Esophagus muscularis mucosa (tissue), 4 donors: ENCODE measurements around the gene ULBP1. TPM values are rescaled to one million over a fixed set of nuclear protein-coding genes. Genes with fewer than 3 reads are reported as not detected.
"Not testable (repeated sequence)": the region's sequence is repeated elsewhere in the genome, so short reads cannot be mapped to it uniquely, and the experiment has no call there.

Experiments used
- DNase-seq: peaks from one replicate; pipeline ENCODE4 v3.0.0-alpha.2; 2017; ENCODE audit errors: extremely low spot score
- H3K27ac ChIP-seq, 4 donors: fragments of 200-600 bp; sonication (generic); replicated peaks in 1 of 4; 1 replicate in 3 of 4; 2 replicates in 1 of 4; pipeline ENCODE4 v1.5.1; 2016 to 2019; ENCODE audit warnings: mild to moderate bottlenecking in 1 of 4
- H3K27me3 ChIP-seq, 4 donors: fragments of 200-600 bp; sonication (generic); one replicate each; pipeline versions ENCODE4 v1.5.1 to v1.6.0; 2016 to 2019
- H3K36me3 ChIP-seq, 4 donors: fragments of 200-600 bp; sonication (generic); one replicate each; pipeline ENCODE4 v1.5.1; 2016 to 2019
- H3K4me1 ChIP-seq, 4 donors: fragments of 200-600 bp; sonication (generic); one replicate each; pipeline ENCODE4 v1.5.1; 2016 to 2019
- H3K4me3 ChIP-seq, 4 donors: fragments of 200-600 bp; sonication (generic); 1 replicate in 2 of 4; 2 replicates in 2 of 4; pipeline ENCODE4 v1.5.1; 2016 to 2019; ENCODE audit warnings: mild to moderate bottlenecking in 4 of 4, moderate library complexity in 1 of 4
- H3K9me3 ChIP-seq, 4 donors: fragments of 200-600 bp; sonication (generic); 1 replicate in 3 of 4; 2 replicates in 1 of 4; pipeline ENCODE4 v1.5.1; 2016 to 2019
- EP300 ChIP-seq: sonication (generic); formaldehyde crosslinking; IDR thresholded peaks from one replicate; pipeline ENCODE4 v1.6.1; 2017; ENCODE audit warnings: antibody characterized with exemption
- POLR2A ChIP-seq: fragments of 450-650 bp; IDR thresholded peaks from one replicate; pipeline ENCODE4 v1.6.1; 2017; ENCODE audit warnings: antibody characterized with exemption, moderate library complexity, mild to moderate bottlenecking, low read depth
- POLR2AphosphoS5 ChIP-seq, 2 donors: sonication (generic); formaldehyde crosslinking; IDR thresholded peaks; one replicate each; pipeline ENCODE4 v1.6.1; 2017; ENCODE audit warnings: antibody characterized with exemption in 2 of 2
- WGBS: methylation state at CpG from one replicate; pipeline ENCODE4 v1.1.5; 2018; 5-methylcytosine and 5-hydroxymethylcytosine counted together
- intact Hi-C: fragments of 100-400 bp; cut with DNase I; formaldehyde crosslinking; loops from one replicate; pipeline ENCODE4 v1.15.1; 2023
- total RNA-seq, 4 donors: library from RNA; depleted of rRNA; stranded (reverse); fragments of >200 nt; gene quantifications; one replicate each; pipeline versions ENCODE4 v1.1.0 to v1.2.1, GENCODE V29; 2016
- TF ChIP-seq, protein P1 (sequence below), 3 experiments: fragments of 200-600 bp in 2 of 3; fragments of 450-650 bp in 1 of 3; sonication (generic) in 2 of 3; IDR thresholded peaks; one replicate each; pipeline ENCODE4 v1.5.1; 2017 to 2019; ENCODE audit warnings: antibody characterized with exemption in 3 of 3, mild to moderate bottlenecking in 2 of 3, moderate library complexity in 1 of 3

Gene ULBP1
- total RNA-seq, 4 donors from 2014 or later, result 0.17 TPM; not detected in 3

DNA sequence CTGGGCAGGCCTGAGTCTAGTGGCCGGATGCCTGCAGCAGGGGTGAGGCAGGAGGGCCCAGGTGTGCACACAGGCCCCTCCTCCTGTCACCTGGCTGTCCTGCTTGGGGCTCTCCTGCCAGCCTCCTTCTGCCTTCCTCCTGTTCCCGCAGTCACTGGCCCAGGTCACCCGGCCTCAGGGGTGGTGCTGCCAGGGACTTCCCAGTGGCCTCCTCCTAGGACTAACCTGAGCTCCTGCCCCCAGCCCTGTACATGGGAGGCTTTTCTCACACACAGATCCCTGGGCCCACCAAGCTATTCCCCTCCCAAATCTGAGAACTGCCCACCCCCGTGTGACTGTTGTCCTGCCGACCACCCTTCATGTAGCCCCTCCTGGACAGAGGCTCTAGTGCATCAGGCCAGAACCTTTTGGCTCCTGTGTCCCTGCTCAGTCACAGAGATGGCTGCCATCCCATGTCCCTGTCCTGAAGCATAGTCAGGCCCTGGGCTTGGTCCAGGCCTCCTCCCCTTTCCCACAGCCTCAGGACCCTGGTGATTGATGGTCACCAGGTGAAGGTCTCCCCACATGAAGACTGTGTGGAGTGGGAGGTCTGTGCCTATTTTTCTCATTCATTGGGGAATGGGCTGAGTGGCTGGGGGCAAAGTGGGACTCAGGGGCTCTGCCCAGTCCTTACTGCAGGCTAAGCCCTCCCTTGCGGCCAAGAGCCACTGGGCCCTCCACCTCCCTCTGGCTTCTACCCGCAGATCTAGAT lies 1.1 kb upstream of the ULBP1 start:
- peaks cover 0 to 96% (median 37%) of the 10 kb centered on the region in 4 donors for H3K27me3 ChIP-seq
- H3K9me3 ChIP-seq, result no peaks in the 10 kb centered on the region
- DNase-seq, result no peak
- H3K36me3 ChIP-seq, result no peaks in the 10 kb centered on the region
- H3K4me3 ChIP-seq, result peak overlapping the region in 2 of 4 donors; percentile 47 to 65
- H3K27ac ChIP-seq, result no peak overlapping the region
- WGBS, result 47% methylated on average over 2 of the region's 7 CpGs
- peaks cover 26 to 29% (median 28%) of the 10 kb centered on the region in 4 donors for H3K4me1 ChIP-seq
- intact Hi-C loops, result no loop called here
- TF ChIP-seq POLR2AphosphoS5 (IDR thresholded peaks at IDR 0.05) (no peak), EP300 (no peak), POLR2A (no peak)
- TF ChIP-seq, protein P1, sequence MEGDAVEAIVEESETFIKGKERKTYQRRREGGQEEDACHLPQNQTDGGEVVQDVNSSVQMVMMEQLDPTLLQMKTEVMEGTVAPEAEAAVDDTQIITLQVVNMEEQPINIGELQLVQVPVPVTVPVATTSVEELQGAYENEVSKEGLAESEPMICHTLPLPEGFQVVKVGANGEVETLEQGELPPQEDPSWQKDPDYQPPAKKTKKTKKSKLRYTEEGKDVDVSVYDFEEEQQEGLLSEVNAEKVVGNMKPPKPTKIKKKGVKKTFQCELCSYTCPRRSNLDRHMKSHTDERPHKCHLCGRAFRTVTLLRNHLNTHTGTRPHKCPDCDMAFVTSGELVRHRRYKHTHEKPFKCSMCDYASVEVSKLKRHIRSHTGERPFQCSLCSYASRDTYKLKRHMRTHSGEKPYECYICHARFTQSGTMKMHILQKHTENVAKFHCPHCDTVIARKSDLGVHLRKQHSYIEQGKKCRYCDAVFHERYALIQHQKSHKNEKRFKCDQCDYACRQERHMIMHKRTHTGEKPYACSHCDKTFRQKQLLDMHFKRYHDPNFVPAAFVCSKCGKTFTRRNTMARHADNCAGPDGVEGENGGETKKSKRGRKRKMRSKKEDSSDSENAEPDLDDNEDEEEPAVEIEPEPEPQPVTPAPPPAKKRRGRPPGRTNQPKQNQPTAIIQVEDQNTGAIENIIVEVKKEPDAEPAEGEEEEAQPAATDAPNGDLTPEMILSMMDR (IDR thresholded peaks at IDR 0.05), result no peak

DNA sequence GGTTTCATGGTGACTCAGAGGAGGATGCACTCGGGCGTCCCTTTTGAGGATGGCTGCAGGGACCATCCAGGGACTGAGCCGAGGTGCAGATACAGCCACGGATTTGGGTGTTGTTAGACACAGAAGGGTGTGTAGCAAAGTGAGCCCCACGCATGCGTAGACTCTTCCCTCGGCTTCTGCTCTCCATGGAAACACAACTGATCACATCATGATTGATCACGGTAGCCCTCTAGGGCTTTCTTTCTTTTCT lies 606 bp upstream of the ULBP1 start:
- no peak overlapping the region for H3K27ac ChIP-seq
- intact Hi-C loops, result no loop called here

DNA sequence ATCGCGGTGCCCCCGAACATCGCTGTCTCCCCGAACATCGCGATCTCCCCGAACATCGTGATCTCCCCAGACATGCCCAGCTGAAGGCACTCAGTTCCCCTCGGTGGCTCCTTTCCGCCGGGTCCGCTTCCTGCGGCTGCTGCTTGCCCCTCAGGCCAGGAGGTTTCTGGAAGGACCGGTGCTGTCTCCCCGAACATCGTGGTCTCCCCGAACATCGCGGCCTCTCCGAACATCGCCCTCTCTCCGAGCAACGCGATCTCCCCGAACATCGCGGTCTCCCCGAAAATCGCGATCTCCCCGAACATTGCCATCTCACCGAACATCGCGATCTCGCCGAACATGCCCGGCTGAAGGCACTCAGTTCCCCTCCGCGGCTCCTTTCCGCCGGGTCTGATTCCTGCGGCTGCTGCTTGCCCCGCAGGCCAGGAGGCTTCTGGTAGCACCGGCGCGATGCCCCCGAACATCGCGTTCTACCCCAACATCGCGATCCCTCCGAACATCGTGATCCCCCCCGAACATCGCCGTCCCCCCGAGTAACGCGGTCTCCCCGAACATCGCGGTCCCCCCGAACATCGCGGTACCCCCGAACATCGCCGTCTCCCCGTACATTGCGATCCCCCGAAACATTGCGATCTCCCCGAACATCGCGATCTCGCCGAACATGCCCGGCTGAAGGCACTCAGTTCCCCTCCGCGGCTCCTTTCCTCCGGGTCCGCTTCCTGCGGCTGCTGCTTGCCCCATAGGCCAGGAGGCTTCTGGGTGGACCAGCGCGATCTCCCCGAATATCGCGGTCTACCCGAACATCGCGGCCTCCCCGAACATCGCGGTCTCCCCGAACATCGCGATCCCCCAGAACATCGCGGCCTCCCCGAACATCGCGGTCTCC lies 808 bp downstream of the ULBP1 start:
- Histone ChIP-seq H3K36me3 (no peaks in the 10 kb centered on the region), H3K27ac (no peak overlapping the region), H3K4me1 (peaks cover 26 to 29% (median 28%) of the 10 kb centered on the region in 4 donors), H3K9me3 (no peaks in the 10 kb centered on the region), H3K4me3 (peak overlapping the region; percentile 46 to 65 (median 50)), H3K27me3 (peaks cover 0 to 98% (median 37%) of the 10 kb centered on the region in 4 donors)
- 0% methylated on average over 20 of the region's 103 CpGs for WGBS
- TF ChIP-seq, protein P1 (IDR thresholded peaks at IDR 0.05), result no peak
- no peak for TF ChIP-seq POLR2AphosphoS5 (IDR thresholded peaks at IDR 0.05)
- TF ChIP-seq POLR2A, result no peak
- TF ChIP-seq EP300, result no peak
- intact Hi-C loops, result no loop called here
- no peak for DNase-seq

More for the DNA sequence above, 606 bp upstream of the ULBP1 start:
- peak overlapping the region; percentile 46 to 65 (median 50) for H3K4me3 ChIP-seq
- peaks cover 0 to 96% (median 37%) of the 10 kb centered on the region in 4 donors for H3K27me3 ChIP-seq
- H3K4me1 ChIP-seq, result peaks cover 26 to 29% (median 28%) of the 10 kb centered on the region in 4 donors
- 34% methylated on average over 8 of the region's 8 CpGs for WGBS
- no peak for DNase-seq
- TF ChIP-seq POLR2A (no peak), EP300 (no peak), POLR2AphosphoS5 (IDR thresholded peaks at IDR 0.05) (no peak)
- TF ChIP-seq, protein P1 (IDR thresholded peaks at IDR 0.05), result no peak
- no peaks in the 10 kb centered on the region for H3K36me3 ChIP-seq
- no peaks in the 10 kb centered on the region for H3K9me3 ChIP-seq

DNA sequence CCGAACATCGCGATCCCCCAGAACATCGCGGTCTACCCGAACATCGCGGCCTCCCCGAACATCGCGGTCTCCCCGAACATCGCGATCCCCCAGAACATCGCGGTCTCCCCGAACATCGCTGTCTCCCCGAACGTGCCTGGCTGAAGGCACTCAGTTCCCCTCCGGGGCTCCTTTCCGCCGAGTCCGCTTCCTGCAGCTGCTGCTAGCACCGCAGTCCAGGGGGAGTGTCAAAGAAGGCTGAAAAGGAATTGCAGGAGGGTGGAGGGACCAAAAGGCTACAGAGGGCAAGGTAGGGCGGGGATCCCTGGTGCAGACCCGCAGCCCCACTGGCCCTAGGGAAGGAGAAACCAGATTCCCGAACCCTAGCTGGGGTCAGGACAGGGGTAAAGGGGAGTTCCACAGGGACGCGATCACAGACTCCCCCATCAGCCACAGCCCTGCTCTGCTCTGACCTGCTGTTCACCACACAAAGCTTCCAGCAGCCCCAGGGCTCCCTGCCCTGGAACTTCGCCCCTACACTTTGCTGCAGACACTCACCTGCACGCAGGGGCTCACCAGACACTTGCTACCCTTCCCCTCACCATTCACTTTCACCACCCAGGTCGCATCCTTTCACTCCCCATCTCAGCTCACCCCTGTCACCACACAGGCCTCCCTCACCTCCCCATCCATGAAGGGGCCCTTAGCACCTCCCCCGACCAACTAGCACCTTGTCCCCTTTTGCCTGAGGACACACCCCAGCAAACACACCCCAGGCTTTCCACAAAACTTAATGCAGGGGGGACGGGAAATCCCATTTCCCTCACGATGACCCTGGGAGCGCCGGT lies 1.7 kb downstream of the ULBP1 start:
- no peaks in the 10 kb centered on the region for H3K36me3 ChIP-seq
- peaks cover 0 to 98% (median 37%) of the 10 kb centered on the region in 4 donors for H3K27me3 ChIP-seq
- no peak for DNase-seq
- peak overlapping the region; percentile 46 to 65 (median 50) for H3K4me3 ChIP-seq
- no peak overlapping the region for H3K27ac ChIP-seq
- 27% methylated on average over 22 of the region's 38 CpGs for WGBS
- H3K4me1 ChIP-seq, result peaks cover 26 to 29% (median 28%) of the 10 kb centered on the region in 4 donors
- intact Hi-C loops, result no loop called here
- no peak for TF ChIP-seq POLR2A
- TF ChIP-seq, protein P1 (IDR thresholded peaks at IDR 0.05), result no peak
- H3K9me3 ChIP-seq, result no peaks in the 10 kb centered on the region

DNA sequence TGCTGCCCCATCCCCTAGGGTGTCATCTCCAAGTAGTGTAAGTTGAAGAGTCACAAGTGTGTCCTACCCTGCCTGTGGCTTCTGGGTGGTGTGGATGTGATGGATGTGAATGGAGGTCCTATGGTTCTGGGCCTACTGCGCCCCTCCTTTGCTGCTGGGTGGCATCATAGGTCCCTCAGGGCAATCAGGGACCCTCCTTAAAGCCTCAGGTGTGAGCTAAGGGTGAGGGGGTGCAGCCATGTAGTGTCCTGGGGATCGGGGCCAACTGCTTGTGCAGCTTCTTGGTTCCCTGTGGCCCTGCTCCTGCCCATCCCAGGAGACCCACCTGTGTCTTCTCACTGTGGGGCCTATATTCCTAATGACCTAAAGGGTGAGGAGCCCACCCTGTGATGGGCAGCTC lies 2.6 kb downstream of the ULBP1 start:
- H3K9me3 ChIP-seq, intact Hi-C loops, H3K27ac ChIP-seq, DNase-seq, H3K36me3 ChIP-seq, H3K4me3 ChIP-seq: not testable (repeated sequence)
- peaks cover 26 to 29% (median 28%) of the 10 kb centered on the region in 4 donors for H3K4me1 ChIP-seq
- WGBS, result no CpG with 5 or more reads among the region's 2 CpGs
- H3K27me3 ChIP-seq, result peaks cover 0 to 98% (median 32%) of the 10 kb centered on the region in 4 donors
